Stimulated activated CD4-positive, alpha-beta T cell treated with anti-CD3 and anti-CD28 coated beads, TNF-alpha, amount 100 ng/mL, for 24 hours (primary cell): Measurements from ENCODE around the gene GCH1.
A peak's percentile ranks its signal among the peaks of the same experiment; 100 is the strongest.
"Not testable (repeated sequence)": the region's sequence is repeated elsewhere in the genome, so short reads cannot be mapped to it uniquely, and the experiment has no call there.

ENCODE experiments used
- DNase-seq, 3 experiments: peaks; one replicate each; pipeline ENCODE4 v3.0.0-alpha.2; 2020; ENCODE audit warnings: low read depth in 3 of 3

GCH1 gene

DNA sequence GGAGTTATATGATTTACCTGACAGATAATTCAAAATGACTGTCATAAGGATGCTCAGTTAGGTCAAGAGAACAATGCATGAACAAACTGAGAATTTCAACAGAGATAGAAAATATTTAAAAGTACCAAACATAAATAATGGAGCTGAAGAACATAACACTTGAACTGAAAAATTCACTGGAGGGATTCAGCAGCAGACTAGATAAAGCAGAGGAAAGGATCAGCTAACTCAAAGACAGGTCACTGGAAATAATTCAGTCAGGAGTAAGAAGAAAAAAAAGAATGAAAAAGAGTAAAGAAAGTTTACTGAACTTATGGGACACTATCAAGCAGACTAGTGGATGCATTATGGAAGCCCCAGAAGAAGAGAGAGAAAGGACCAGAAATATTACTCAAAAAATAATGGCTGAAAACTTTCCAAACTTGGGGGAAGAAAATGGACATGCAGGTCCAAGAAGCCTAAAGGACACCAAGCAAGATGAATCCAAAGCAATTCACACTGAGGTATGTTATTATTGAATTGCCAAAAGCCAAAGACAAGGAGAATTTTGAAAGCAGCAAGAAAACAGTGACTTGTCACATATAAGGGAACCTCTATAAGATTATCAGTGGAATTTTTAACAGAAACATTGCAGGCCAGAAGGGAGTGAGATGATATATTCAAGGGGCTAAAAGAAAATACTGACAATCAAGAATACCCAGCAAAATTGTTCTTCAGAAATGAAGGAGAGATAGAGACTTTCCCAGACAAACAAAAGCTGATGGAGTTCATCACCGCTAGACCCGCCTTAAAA lies 78.7 kb downstream of the GCH1 start:
- DNase-seq = no peak

DNA sequence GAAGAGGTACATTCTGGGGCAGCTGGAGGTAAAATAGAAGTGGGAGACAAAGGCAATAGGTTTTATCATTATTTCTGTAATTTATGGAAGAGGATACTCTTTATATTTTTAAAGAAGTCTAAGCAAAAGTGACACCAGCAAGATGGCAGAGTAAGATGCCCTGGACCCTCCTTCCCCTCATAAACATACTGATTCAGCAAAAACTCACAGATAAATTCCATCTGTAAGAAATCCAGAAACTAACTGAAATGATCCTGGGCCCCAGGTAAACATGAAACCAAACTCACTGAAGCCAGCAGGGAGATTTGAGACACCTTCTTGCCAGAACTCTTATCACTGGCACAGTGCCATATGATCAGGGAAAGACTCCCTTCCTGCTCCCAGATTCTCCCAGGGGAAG lies 79.9 kb downstream of the GCH1 start:
- no peak for DNase-seq

DNA sequence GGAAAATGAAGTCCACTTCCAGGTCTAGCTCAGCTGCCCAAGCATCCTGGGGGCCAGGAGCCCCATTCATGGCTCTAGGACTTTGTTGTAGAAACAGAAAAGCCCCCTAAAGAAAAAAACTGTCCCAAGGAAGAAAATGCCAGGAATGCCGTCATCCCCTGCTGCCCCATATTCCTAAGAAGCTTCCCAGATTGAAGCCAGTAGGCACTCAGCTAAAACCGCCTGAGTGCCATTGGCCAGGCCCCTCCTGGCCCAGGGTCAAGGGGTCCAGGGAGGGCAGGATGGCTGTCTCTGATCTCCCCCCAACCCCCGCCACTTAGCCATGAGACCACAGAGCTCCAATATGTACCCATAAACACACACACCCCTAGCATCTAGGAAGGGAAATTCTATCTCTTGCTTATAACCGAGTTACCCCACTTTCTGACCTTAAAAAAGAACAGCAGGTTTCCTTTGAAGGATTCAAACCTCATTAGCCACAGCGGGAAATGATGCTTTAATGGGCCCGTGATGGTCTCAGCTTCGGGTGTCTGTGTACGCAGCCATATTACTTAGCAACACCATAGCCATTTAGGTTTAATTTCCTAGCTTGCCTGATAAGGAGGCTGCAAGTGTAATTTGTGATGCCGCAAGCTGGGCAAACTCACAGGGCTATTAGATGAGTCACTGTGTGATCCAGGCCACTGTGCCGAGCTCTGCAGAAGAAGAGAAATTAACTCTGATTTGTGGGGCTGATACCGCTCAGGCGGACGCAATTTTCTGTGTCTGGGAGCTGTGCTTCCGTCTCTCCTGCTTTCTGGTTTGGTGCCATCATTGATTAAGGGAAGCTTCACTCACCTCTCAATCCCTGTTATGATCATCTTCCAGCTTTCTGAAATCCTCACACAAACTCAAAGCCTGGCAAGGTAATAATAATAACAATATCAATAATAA lies 84.2 kb downstream of the GCH1 start:
- no peak for DNase-seq

DNA sequence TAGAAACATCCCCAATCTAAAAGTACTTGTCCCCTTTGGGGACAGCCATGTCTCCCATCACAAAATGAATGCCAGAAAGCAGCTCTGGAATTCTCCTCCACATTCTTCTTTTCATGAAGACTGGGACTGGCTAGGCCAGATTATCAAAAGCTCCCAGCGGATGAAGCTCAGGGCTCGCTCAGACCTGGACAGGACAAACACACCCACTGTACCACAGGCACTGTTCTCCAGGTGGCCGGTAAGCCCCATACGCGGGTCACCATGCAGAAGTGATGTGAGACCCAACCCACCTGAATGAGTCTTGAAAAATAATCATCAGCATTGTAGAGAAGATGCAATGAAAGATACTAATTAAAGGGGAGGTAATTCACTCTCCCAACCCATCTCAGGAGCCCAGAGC lies 85.1 kb downstream of the GCH1 start:
- no peak for DNase-seq

DNA sequence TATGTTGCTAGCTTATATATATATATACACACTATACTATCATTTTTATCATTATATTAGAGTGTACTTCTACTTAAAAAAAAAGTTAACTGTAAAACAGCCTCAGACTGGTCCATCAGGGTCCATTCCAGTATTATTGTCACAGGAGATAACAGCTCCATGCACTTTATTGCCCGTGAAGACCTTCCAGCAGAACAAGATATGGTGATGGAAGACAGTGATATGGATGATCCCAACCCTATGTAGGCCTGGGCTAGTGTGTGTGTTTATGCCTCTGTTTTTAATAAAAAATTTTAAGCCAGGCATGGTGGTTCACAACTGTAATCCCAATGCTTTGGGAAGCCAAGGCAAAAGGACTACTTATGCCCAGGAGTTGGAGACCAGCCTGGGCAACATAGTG lies 86.2 kb downstream of the GCH1 start:
- no peak for DNase-seq

DNA sequence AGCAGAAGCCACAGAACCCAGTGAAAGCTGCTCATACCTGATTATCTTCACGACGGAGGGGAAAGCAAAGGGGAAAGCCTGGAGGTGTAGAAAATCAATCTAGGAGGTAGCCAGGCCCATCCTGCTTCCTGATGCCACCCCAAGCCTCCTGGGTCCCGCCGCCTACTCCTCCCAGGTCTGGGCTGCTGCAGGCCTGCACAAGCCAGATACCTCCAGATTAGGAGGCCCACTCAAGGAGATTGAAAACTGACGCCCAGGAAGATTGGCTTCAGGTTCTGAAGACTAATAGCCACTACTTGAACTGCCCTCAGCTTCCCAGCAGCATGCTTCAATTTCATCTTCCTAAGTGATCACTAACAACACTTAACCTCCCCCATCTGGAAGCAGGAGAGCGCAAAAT lies 87.1 kb downstream of the GCH1 start:
- DNase-seq = no peak

DNA sequence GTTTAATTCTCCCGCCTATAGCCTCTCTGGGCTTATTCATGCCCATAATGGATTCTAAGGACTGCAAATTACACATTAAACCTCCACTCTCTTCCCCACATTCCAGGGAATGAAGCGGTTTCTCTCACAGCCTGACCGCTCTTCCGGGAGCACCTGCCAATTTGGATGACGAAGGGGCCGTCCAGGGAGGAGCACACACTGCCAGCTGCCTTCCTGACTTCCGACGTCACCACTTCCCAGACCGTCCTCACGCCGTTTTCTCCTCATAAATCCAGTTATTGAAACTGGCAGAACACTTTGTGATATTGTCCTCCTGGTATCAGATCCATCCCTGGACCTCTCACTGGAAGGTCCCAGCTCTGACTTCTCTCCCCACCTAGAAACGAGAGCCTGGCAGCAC lies 87.6 kb downstream of the GCH1 start:
- no peak for DNase-seq

DNA sequence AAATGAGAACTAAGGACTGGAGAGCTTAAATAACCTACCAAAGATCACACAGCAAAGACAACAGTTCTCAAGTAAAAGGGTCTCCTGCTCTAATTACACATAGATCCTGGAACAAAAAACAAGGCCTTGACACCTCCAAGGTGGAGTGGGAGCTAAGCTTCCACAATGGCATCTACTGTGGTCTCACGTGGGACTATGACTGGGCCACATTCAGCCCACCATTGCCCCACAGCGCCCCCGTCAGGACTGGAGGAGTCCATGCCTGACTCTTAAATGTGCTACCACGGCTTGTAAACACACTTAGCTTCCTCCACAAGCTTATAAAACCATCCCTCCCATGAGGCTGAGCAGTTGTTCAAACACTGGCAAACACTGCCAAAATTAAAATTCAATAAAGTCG lies 88.5 kb downstream of the GCH1 start:
- peak in 1 of 3 experiments; percentile 41 for DNase-seq

DNA sequence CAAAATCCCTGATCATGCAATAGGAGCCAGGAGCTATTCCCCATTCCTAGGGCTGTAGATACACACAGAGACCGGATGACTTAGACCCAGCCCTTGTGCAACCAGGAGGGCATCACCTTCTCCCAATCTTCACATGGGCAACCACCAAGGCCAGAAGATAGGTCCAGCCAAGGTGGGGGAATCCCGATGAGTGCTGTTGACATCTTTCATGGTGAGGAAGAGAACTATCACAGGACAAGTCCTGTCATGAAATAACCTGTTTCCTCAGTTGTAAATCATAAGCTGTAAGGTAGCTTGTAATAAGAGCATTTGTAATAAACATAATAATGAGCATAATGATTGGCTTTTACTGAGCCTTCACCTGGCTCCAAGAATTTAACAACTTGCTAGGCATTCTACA lies 89.5 kb downstream of the GCH1 start:
- DNase-seq = no peak

DNA sequence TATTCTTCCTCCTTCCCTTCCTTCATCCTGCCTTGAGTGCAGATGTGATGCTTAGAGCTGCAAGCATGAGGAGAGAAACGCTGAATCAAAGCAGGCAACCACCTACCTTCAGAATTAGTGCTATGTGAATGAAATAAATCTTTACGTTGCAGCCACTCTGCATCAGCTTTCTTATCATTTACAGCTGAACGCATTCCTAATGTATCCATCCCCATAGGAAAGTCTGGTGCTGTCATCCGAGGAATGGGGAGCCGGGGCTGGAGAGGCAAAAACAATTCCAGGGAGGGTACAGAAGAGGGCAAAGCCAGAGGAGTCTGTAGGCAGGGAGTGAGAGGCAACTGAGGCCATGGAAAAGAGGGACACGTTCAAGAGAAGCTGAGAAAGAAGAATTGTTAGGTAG lies 90.0 kb downstream of the GCH1 start:
- DNase-seq = no peak

DNA sequence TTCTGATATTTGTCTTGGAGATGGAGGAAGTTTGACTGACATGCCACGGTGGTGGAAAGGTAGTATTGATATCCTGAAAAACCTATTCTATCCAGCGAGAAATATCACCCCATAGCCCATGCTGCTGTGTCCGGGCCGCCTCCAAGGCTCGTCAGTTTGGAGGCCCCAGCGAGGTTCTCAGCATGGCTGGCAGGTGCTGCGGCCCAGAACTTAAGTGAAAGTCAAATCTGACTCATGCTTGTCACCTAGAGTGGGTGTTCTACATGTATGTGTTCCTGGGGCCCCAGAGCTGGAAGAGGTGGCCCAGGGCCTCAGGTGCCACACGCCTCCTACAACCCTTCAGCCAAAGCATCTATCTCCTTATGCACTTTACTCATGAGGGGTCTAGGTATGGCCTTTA lies 92.9 kb downstream of the GCH1 start:
- DNase-seq = no peak

DNA sequence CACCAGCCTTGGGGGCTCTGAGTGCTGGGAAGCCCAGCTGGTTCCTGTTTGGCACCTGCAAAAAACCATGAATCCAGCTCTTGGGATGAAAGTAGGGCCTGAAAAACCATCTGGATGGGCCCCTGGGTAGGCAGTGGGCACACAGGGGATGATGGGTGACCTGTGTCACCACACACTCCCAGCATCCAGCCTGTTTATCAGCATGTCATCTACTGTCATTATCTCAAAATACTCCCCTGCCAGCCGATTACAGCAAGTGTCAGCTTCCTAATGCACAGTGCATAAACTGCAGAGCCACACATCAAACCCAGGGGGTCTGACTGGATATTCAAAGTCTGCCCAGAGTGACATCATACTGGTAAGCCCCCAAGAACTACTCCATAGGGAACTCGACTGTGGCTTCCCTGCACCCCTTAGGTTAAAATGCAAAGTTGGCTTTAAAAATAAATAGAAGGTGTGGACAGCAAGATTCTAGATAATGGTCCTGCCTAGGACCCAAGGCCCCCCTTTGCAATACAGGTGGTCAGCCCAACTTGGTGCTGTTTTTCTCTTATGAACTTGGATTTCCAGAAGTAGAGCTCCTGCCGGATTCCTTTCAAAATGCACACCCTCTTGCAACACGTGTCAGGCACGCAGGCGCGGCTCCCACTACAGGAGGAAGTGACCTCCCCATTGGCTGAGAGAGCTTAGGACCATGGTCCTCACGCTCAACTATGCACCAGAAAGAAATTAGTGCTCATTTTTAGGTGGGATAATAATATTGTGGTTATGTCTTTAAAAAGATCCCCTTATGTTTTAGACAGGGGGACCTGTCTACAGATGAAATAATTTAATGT lies 94.1 kb downstream of the GCH1 start:
- DNase-seq = no peak

DNA sequence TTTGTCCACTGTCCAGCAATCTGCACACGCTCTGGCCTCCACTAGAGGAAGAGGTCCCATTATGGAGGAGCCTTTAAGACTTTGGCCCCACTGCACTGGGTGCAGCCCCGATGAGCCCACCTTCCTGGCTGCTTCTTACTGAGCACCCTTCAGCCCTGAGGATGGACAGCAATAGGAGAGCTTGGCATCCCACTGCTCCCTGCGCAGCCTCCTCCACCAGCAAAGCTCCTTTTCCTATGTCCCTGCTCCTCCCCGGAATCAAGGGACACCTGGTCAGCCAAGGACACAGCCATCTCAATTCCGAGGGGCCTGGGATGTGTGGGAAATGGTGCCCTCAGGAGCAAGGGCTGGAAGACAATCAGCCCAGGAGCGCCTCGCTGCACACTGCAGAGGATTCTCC lies 94.7 kb downstream of the GCH1 start:
- no peak for DNase-seq

DNA sequence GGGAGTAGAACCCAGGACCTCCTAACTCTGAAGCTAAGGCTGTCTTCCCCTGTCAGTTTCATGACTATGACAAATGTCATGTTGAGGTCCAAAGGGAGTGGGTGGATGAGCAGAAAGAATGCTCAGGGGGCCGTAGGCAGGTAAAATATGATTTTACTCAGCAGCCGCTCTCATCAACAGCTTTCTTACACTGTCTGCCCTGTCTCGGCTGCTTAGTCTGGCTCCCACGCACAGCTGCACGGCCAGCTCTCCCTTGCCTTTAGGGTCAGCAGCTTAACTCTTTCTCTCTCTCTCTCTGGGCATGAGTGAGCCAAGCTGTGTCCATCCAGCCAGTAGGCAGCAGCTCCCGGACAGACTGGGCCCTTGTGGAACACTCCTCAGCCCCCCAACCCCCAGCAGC lies 95.2 kb downstream of the GCH1 start:
- no peak for DNase-seq

DNA sequence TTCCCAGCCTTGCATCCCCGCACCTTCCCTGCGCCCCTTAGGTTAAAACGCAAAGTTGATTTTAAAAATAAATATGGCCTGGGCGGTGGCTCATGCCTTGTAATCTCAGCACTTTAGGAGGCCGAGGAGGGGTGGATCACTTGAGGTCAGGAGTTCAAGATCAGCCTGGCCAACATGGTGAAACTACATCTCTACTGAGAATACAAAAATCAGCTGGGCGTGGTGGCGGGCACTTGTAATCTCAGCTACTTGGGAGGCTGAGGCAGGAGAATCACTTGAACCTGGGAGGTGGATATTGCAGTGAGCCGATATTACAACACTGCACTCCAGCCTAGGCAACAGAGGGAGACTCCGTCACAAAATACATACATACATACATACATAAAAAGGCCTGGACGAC lies 96.0 kb downstream of the GCH1 start:
- DNase-seq = no peak

DNA sequence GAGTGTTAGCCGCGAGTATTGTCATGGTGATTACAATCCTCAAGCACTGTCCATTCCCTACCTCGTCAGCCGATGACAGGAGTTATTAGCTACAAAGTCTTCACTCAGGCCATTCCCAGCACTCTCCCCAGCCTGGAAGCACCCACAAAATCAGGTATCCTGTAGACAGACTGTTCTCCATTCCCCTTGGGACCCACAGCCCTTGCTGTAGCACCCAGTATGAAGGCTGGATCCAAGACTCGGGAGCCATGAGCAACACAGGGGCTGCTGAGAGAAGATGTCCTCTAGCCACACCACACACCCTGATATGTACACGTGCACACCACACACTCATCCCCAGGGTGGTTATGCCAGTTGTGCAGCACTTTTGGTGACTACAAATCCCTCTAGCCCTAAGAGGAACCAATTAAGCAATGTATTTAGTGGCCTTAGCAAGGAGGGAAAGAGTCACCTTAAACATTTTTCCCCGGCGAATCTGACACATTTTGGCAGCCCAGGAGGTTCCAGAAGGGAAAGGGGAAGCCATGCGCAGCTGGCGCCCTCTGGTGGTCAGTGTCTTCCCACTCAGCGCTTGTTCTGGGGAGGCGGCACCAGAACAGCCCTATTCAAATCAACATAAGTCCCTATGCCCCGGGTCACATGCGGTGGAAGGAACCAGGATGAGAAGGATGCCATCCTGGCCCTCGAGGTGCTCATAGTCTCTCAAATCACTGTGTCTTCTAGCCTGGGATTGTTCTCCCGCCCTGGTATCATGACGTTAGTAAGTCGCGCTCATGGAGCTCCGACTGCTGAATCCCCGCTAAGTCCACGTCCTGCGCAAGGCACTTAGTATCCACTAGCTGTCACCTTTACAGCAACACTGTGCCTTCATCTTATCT lies 96.9 kb downstream of the GCH1 start:
- DNase-seq = peak; percentile 62 to 77 (median 65)

DNA sequence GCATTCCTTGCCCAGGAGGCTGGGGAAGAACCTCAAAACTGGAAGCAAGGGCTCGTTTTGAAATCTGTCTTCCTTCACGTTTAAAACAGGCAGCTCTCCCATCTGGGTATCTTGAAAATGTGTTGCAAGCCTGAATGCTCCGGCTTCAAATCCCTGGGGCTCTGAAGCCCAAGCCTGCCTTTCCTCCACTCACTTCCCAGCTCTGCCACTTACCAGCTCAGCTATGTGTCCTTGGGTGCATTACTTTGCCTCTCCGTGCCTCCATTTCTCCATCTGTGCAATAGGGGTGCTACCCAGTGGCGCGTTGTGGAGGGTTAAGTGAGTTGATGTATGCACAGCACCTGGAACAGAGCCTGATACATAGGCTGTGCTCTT lies 97.6 kb downstream of the GCH1 start:
- no peak for DNase-seq

DNA sequence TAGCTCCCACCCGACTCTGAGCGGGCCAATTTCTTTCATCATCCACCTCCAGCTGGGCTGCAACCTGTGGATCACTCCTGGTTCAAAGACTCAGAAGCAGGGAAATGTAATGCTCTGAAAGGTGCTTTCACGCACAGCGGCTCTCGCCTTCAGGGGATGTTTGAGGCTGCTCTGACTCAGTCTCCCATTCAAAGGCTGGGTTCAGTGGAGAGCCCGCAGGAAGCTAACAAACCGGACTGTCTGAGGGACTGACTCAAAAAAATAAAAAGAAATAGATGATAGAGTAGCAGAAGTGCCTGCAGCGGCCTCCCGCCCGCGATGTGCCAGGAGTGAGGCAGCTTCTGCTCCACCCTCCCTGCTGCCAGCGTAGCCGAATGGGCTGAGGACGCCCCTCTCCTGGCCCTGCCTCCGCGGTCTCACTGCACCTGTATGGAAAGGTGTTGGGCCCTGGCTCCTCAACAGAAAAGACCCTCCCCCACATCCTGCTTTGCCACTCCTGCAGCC lies 98.0 kb downstream of the GCH1 start:
- no peak for DNase-seq

DNA sequence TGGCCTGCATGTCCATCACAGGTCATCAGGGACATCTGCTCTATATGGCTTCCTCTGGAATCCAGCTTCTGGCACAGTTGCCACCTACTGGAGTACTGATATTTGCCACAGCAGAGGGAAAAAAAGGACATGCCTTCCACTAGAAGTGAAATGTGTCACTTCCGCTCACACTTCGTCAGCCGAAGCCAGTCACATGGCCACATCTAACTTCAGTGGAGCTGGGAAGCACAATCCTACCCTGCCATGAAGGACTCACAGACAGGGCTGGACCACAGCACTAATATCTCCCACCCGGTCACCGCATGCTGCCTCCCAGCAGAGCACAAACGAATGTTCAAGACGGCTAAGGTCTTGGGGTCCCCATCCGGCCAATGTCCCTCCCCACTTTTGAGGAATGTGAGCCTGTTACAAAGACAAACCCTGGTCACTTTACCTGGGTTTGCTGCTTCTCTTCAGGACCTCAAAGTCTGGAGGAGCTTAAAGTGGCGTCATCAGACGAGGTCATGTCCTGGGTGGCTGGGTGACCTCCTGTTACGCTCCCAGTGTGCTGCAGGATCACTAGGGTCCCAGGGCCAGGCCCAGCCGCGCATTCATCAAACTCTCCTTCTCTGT lies 98.6 kb downstream of the GCH1 start:
- DNase-seq = no peak

DNA sequence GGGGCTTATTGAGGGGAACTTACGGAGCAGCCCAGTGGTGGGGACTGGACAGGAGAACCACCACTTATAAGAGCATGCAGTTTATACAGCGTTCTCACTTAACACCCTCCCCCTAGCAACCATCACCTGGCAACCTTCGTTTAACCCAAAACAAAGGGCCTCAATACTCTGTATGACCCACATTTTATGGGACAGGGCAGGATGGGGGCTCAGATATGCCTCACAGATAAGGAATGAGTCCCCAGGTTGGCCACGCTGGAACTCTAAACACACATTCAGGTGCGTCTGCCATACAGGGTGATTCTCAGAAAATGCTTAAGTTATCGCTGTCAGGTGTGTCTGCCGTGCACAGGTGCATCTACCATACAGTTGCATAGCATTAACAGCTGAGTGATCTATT lies 99.2 kb downstream of the GCH1 start:
- DNase-seq = no peak

DNA sequence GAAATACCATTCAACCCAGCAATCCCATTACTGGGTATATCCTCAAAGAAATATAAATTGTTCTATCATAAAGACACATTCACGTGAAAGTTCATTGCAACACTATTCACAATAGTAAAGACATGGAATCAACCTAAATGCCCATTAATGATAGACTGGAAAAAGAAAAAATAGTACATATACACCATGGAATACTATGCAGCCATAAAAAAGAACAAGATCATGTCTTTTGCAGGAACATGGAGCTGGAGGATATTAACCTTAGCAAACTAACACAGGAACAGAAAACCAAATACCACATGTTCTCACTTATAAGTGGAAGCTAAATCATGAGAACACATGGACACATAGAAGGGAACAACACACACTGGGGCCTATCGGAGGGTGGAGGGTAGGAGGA lies 101.1 kb downstream of the GCH1 start:
- not testable (repeated sequence) for DNase-seq
